Pons (tissue), 1 donor: ENCODE results near the gene TMOD1.

ENCODE experiments used
- DNase-seq: peaks from one replicate; pipeline ENCODE4 v3.0.0-alpha.2; 2016; ENCODE audit warnings: low spot score

Gene TMOD1

GRCh38 chr9:97517331-97518089, 16.0 kb downstream of the TMOD1 start:
- no peak for DNase-seq

DNA sequence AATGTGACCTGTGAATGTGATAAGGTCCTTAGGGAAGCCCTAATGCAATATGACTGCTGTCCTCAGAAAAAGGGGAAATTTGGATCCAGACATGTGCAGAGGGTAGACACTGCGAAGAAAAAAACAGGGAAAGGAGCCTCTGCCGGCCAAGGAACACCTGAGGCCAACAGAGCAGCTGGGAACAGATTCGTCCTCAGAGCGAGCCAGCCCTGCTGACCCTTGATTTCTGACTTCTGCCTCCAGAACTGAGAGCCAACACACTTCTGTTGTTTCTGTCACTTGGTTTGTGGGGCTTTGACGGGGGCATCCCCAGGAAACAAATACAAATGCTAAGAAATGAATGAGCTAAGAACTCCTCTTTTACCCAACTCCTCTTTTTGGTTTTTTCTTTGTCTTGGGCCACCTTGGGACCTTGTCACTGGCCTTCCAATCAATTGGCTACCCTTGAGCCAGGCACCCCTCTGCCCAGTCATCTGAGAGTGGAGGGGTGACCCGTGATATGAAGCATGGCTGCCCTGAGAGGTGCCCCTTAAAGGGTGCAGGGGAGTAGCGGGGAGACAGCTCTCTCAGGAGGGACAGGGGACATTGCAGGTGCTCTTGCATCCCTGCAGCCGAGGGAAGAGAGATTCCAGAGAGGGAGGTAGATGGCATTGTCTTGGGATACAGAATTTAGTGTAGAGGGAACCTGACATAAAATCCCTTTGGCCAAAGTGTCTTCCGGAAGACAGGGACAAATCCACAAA, 16.9 kb downstream of the TMOD1 start:
- no peak for DNase-seq

DNA sequence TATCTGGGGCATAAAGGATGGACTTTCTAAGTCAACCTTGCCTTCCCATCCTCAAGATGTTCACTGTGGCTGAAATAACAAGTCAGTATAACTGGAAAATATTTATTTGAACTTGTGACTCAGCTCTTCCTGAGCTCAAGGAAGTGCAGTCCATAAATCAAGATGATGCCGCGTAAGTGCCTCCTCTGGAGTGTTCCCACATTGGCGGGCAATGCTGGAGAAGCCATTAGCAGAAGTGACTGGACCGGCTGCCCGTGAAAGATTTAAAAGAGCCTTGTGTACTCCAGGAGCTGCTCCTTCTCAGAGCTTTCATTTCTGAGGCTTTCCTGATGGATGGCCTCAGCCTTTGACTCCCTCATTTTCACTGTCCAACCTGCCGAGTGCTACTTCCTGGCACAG, 17.4 kb downstream of the TMOD1 start:
- no peak for DNase-seq

GRCh38 chr9:97519441-97519970, 18.0 kb downstream of the TMOD1 start:
- DNase-seq, result no peak

- no peak for DNase-seq
These were observed 20.3 kb downstream of the TMOD1 start for GRCh38 chr9:97521576-97522333.

DNA sequence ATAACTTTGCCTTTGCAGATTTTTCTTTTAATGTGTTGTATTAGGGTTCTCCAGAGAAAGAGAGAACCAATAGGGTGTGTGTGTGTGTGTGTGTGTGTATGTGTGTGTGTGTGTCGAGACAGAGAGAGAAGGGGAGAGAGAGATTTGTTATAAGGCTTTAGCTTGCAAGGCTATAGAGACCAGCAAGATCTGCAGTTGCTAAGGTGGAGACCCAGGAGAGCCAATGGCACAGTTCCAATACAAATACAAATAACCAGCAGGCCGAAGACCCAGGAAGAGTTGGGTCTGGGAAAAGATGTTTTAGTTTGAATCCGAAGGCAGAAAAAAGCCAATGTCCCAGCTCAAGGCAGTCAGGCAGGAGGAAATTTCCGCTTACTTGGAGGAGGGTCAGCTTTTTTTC, 23.0 kb downstream of the TMOD1 start:
- DNase-seq, result no peak

GRCh38 chr9:97525451-97525850, 24.0 kb downstream of the TMOD1 start:
- no peak for DNase-seq

DNA sequence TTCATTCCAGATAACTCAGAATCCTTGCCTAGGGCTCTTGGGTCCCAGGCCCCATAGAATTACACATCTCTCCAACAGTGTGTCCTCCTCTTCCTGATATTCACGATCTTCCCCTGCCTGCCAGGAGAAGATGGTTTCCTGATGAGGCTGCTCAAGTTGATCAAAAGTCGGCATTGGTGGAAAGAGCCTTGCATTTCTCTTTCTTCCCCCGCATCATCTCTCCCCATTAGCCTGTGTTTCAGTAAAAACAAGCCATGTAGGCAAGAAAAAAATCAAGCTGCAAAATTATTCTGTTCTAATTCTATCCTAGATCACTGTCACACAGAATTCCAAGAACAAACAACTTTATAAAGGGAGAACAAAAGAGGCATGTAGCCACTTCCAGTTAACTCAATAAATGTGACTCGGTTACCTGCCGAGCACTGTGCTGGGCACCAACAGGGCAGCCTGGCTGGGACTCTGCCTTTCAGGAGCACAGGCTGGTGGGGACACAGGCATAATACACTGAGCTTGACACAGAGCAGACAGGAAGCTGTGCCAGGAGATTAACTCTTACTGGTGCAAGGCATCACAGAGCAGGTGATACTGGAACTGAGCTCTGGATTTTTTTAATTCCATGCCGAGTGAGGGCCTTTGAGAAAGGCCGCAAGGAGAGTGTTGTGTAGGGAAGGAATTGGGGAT, 25.6 kb downstream of the TMOD1 start:
- no peak for DNase-seq

DNA sequence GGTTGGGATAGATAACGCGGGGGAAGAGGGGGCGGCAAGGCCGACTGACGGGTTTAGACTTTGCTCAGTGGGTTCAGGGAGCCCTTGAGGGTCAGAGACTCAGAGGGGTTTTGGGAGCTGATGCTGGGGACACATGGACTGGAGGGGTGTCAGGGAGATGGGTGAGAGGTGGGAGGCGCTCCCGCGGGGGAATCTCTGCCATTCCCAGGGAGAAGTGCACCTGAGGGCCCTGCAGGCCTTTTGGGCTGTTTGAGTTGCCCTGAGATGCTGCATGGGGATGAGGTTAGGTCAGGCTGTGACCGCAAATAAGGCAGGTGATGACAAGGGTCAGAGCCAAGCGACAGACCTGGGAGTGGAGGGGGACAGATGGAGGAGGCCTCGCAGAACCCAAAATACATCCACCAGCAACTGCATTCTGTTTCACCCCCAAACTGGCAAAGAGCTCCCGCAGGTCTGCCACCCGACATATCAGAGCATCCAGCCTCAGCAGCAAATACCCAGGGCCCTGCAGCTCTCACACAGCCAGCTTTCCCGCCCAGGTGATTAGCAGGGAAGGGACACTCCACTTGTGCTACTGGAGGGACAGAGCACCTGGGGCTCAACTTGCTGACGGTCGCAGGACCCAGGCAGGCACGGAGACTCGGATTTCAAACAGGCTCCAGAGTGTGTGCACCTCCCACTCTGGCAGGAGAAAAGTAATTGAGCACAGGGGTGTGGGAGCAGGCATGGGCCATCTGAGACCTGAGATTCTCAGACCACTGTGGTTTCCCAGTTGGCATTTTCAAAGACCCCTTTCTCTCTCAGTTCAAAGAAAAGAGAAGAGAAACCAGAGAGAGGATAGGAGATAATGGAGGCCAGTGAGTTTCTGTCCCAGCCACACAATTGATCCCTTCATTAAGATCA, 26.4 kb downstream of the TMOD1 start:
- no peak for DNase-seq

- no peak for DNase-seq
These were observed 27.2 kb downstream of the TMOD1 start for GRCh38 chr9:97528529-97529230.

DNA sequence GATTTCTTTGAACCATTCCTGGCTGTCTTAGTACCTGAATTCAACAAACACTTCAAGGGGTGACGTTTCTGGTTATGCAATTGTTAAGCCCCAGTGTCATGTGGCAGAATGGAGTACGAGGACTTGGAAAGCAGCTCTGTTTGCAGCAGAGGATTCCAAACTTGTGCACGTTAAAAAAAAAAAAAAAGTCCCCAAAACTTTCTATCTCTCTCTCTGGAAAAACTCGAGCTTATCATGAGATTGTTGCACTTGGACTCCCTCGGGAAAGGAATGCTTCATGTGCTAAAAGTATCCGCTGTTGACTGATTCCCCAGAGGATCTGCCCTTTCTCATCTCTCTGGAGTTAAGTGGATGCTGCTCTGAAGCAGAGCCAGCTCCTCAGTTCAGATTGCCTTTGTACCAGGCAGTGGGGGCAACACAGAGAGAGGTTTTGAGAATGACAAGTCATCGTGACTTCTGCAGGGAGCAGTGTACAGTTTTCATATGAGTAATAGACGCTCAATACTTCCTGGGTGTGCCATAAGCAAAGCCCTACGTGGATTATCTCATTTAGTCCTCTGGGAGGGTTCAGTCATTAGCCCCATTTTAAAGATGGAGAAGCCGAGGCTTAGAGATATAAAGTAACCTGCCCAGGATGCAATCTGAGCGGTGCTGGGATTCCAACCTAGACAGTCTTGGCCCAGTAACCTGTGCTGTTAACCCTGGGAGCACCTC, 28.1 kb downstream of the TMOD1 start:
- peak; percentile 6 for DNase-seq

DNA sequence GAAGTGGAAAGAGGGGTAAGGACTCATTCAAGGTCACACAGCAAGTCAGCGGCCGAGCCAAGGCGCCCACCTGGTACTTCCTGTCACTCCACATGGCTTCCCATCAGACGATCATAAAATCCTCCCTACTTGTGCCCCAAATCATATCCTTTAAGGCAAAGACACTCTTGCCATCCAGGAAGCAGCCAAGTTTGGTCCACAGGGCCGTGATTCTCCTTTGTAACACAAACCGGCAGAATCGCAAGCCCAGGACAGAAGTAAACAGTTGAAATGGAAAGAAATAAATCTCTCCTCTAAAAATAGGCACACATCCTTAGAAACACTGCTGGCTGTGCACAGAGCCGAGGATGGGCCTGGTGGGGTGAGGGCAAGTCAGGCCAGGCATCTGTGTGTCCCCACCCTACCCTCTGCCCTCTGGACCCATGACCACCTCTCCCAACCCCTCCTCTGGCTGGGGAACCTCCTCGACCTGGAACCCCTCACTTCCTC, 30.5 kb downstream of the TMOD1 start:
- no peak for DNase-seq

- DNase-seq, result no peak
These were observed 32.7 kb downstream of the TMOD1 start for GRCh38 chr9:97534185-97534584.

GRCh38 chr9:97534961-97535594, 33.6 kb downstream of the TMOD1 start:
- no peak for DNase-seq

GRCh38 chr9:97535771-97536170, 34.3 kb downstream of the TMOD1 start:
- no peak for DNase-seq

- DNase-seq, result no peak
These were observed 35.0 kb downstream of the TMOD1 start for GRCh38 chr9:97536480-97536879.

DNA sequence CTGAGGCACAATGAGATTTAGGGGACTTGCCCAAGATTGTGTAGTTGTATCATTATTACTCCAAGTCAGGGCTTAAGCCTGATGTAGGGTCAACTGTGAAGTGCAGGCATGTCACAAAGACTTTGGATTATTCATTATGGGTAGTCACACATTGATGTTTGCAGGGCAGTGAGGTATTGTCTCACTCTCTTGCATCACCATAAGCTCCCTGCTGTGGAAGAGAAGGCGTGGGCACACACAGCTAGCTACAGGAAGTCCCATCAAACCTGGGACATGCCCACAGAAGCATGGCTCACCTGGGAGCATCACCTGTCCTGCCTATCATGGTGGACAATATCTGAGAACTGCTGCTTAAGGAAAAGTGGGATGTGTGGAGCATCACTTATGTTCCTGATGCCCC, 42.1 kb downstream of the TMOD1 start:
- DNase-seq, result no peak

DNA sequence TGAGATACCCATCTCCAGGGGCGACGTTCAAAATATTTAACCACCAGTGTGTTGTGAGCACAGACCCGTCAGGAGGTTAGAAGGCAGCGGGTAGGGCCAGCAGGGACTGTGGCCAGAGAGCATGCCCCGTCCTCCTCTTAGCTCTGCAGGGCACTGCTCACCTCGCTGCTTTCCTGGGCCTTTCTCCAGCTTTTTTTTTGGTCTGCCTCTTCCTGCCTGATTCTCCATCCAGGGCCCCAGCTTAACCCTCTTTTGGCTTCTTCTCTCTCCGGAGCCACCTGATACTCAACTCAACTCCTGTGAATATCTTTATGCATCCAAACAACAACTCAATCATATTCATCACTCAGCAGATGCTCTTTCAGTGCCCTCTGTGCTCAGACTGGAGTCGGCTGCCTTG, 44.0 kb downstream of the TMOD1 start:
- no peak for DNase-seq
